Urothelium cell line (cell line): Measurements from ENCODE around the gene ZBTB17.
"Not testable (repeated sequence)": the region's sequence is repeated elsewhere in the genome, so short reads cannot be mapped to it uniquely, and the experiment has no call there.

Source experiments
- DNase-seq: peaks from one replicate; pipeline ENCODE4 v3.0.0; 2011; ENCODE audit warnings: low spot score, mixed read lengths
- FAIRE-seq: peaks from 2 replicates; lab custom pipeline; 2011; peaks lifted over from hg19 to GRCh38; lab: Jason Lieb, UNC

The ZBTB17 gene

GRCh38 chr1:15991427-15992186 lies 15.7 kb upstream of the ZBTB17 start:
- FAIRE-seq (no peak), DNase-seq (no peak)

GRCh38 chr1:15989776-15990175 lies 13.9 kb upstream of the ZBTB17 start:
- FAIRE-seq (no peak), DNase-seq (no peak)

GRCh38 chr1:15988856-15989736 lies 13.2 kb upstream of the ZBTB17 start:
- DNase-seq (no peak), FAIRE-seq (no peak)

GRCh38 chr1:15985611-15986297 lies 9.9 kb upstream of the ZBTB17 start:
- no peak for FAIRE-seq
- DNase-seq, result no peak

- no peak for DNase-seq
- no peak for FAIRE-seq
Measured at GRCh38 chr1:15983275-15983674, 7.4 kb upstream of the ZBTB17 start.

- no peak for DNase-seq
Measured at GRCh38 chr1:15981679-15982078, 5.8 kb upstream of the ZBTB17 start.

GRCh38 chr1:15977947-15978346 lies 2.0 kb upstream of the ZBTB17 start:
- FAIRE-seq, DNase-seq: not testable (repeated sequence)

More at GRCh38 chr1:15981679-15982078, 5.8 kb upstream of the ZBTB17 start:
- FAIRE-seq, result no peak

GRCh38 chr1:15975358-15975804 lies 520 bp downstream of the ZBTB17 start:
- DNase-seq, result peak; percentile 66
- FAIRE-seq, result peak; percentile 69

- no peak for FAIRE-seq
- DNase-seq, result no peak
Measured at GRCh38 chr1:15974855-15975254, 1.0 kb downstream of the ZBTB17 start.

GRCh38 chr1:15973772-15974171 lies 2.1 kb downstream of the ZBTB17 start:
- FAIRE-seq, result no peak
- DNase-seq, result no peak

- DNase-seq, result no peak
- FAIRE-seq, result no peak
Measured at GRCh38 chr1:15972409-15972808, 3.5 kb downstream of the ZBTB17 start.

- no peak for FAIRE-seq
- DNase-seq, result no peak
Measured at GRCh38 chr1:15970911-15971310, 5.0 kb downstream of the ZBTB17 start.

- FAIRE-seq (no peak), DNase-seq (no peak)
Measured at GRCh38 chr1:15969321-15969880, 6.5 kb downstream of the ZBTB17 start.

GRCh38 chr1:15968172-15968571 lies 7.7 kb downstream of the ZBTB17 start:
- DNase-seq (no peak), FAIRE-seq (no peak)

GRCh38 chr1:15966956-15967344 lies 9.0 kb downstream of the ZBTB17 start:
- FAIRE-seq (no peak), DNase-seq (no peak)

- no peak for FAIRE-seq
- DNase-seq, result no peak
Measured at GRCh38 chr1:15966081-15966955, 9.6 kb downstream of the ZBTB17 start.

GRCh38 chr1:15965228-15965767 lies 10.6 kb downstream of the ZBTB17 start:
- DNase-seq, result no peak
- no peak for FAIRE-seq

- FAIRE-seq (no peak), DNase-seq (no peak)
Measured at GRCh38 chr1:15963968-15964648, 11.8 kb downstream of the ZBTB17 start.

GRCh38 chr1:15963363-15963967 lies 12.4 kb downstream of the ZBTB17 start:
- FAIRE-seq (no peak), DNase-seq (no peak)
